Parathyroid adenoma (tissue), 2 donors: Measurements from ENCODE around the gene EFNB3.

ENCODE experiments used
- H2AFZ ChIP-seq: fragments of 300-600 bp; sonication (generic); one replicate; pipeline ENCODE4 v1.7.0; 2017; ENCODE audit warnings: antibody characterized with exemption, mild to moderate bottlenecking
- H3K27ac ChIP-seq: fragments of 300-600 bp; sonication (generic); one replicate; pipeline ENCODE4 v1.7.0; 2017
- H3K27me3 ChIP-seq: fragments of 300-600 bp; sonication (generic); one replicate; pipeline ENCODE4 v1.7.0; 2017; ENCODE audit warnings: low read length; ENCODE audit not compliant: control insufficient read depth, insufficient read depth
- H3K36me3 ChIP-seq: fragments of 300-600 bp; sonication (generic); one replicate; pipeline ENCODE4 v1.7.0; 2017; ENCODE audit warnings: low read length; ENCODE audit not compliant: control insufficient read depth, insufficient read depth
- H3K4me1 ChIP-seq: fragments of 300-600 bp; sonication (generic); one replicate; pipeline ENCODE4 v1.7.0; 2017; ENCODE audit warnings: control low read depth
- H3K4me2 ChIP-seq: fragments of 300-600 bp; sonication (generic); one replicate; pipeline ENCODE4 v1.7.0; 2017; ENCODE audit warnings: low read length
- H3K4me3 ChIP-seq: fragments of 300-600 bp; sonication (generic); one replicate; pipeline ENCODE4 v1.7.0; 2017; ENCODE audit warnings: low read depth, low read length
- H3K79me2 ChIP-seq: fragments of 300-600 bp; sonication (generic); one replicate; pipeline ENCODE4 v1.7.0; 2017; ENCODE audit warnings: control low read depth
- H3K9ac ChIP-seq: fragments of 300-600 bp; sonication (generic); one replicate; pipeline ENCODE4 v1.7.0; 2017; ENCODE audit warnings: mild to moderate bottlenecking
- H3K9me3 ChIP-seq: fragments of 300-600 bp; sonication (generic); one replicate; pipeline ENCODE4 v1.7.0; 2017; ENCODE audit warnings: low read length; ENCODE audit not compliant: control insufficient read depth
- TF ChIP-seq, protein P1 (sequence below): fragments of 300-600 bp; sonication (generic); IDR thresholded peaks from one replicate; pipeline ENCODE4 v1.7.0; 2017; ENCODE audit warnings: antibody characterized with exemption, mild to moderate bottlenecking
- donor health status: primary hyperparathyroidism.

The EFNB3 gene

DNA sequence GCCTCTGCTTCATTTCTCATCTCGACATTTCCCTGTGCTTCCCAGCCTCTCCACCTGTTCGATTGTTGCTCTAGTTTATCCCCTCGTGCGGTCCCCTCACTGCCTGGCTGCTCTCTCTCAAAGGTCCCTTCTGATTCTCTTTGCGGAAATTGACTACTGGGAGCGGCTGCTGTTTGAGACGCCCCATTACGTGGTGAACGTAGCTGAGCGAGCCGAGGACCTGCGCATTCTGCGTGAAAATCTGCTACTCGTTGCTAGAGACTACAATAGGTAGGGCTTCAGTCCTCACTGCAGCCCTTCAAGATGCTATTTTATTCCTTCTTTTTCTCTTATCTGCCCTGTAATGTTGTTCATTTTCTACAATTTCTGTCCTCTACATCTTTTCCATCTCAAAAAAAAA, 52.0 kb downstream of the EFNB3 start:
- H3K9me3 ChIP-seq, result no peaks in the 10 kb centered on the region
- H3K36me3 ChIP-seq, result no peaks in the 10 kb centered on the region
- no peak overlapping the region for H3K9ac ChIP-seq
- no peak overlapping the region for H3K4me3 ChIP-seq
- no peaks in the 10 kb centered on the region for H3K79me2 ChIP-seq
- no peak overlapping the region for H2AFZ ChIP-seq
- TF ChIP-seq, protein P1, sequence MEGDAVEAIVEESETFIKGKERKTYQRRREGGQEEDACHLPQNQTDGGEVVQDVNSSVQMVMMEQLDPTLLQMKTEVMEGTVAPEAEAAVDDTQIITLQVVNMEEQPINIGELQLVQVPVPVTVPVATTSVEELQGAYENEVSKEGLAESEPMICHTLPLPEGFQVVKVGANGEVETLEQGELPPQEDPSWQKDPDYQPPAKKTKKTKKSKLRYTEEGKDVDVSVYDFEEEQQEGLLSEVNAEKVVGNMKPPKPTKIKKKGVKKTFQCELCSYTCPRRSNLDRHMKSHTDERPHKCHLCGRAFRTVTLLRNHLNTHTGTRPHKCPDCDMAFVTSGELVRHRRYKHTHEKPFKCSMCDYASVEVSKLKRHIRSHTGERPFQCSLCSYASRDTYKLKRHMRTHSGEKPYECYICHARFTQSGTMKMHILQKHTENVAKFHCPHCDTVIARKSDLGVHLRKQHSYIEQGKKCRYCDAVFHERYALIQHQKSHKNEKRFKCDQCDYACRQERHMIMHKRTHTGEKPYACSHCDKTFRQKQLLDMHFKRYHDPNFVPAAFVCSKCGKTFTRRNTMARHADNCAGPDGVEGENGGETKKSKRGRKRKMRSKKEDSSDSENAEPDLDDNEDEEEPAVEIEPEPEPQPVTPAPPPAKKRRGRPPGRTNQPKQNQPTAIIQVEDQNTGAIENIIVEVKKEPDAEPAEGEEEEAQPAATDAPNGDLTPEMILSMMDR, result no peak
- no peak overlapping the region for H3K4me2 ChIP-seq
- H3K27me3 ChIP-seq, result no peaks in the 10 kb centered on the region
- no peaks in the 10 kb centered on the region for H3K4me1 ChIP-seq
- no peak overlapping the region for H3K27ac ChIP-seq
